ENCODE measurements around the gene SLC2A4RG. TPM values are rescaled to one million over a fixed set of nuclear protein-coding genes. Genes with fewer than 3 reads are reported as not detected.

Gene SLC2A4RG
- total RNA-seq, 4 donors from 2014 or later, result 10.5 to 120 (median 41.0) TPM

GRCh38 chr20:63695424-63696305 lies 43.9 kb upstream of the SLC2A4RG start:
- intact Hi-C loops (cut with DNase I; ENCODE audit: low total_unique reads), result no loop called here
- H3K9me3 ChIP-seq, result no peaks in the 10 kb centered on the region
- DNase-seq, result peak; percentile 16 to 25
- H3K36me3 ChIP-seq, result no peaks in the 10 kb centered on the region
- H3K4me3 ChIP-seq, result no peak overlapping the region
- no peaks in the 10 kb centered on the region for H3K27me3 ChIP-seq
- TF ChIP-seq, protein P1, sequence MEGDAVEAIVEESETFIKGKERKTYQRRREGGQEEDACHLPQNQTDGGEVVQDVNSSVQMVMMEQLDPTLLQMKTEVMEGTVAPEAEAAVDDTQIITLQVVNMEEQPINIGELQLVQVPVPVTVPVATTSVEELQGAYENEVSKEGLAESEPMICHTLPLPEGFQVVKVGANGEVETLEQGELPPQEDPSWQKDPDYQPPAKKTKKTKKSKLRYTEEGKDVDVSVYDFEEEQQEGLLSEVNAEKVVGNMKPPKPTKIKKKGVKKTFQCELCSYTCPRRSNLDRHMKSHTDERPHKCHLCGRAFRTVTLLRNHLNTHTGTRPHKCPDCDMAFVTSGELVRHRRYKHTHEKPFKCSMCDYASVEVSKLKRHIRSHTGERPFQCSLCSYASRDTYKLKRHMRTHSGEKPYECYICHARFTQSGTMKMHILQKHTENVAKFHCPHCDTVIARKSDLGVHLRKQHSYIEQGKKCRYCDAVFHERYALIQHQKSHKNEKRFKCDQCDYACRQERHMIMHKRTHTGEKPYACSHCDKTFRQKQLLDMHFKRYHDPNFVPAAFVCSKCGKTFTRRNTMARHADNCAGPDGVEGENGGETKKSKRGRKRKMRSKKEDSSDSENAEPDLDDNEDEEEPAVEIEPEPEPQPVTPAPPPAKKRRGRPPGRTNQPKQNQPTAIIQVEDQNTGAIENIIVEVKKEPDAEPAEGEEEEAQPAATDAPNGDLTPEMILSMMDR (IDR thresholded peaks at IDR 0.05), result no peak
- no peak for TF ChIP-seq POLR2A (IDR thresholded peaks at IDR 0.05)
- peaks cover 0 to 8% of the 10 kb centered on the region in 2 donors for H3K4me1 ChIP-seq
- H3K27ac ChIP-seq, result no peak overlapping the region

- no peak for DNase-seq
- H3K4me1 ChIP-seq, result peaks cover 0 to 8% of the 10 kb centered on the region in 2 donors
- no peaks in the 10 kb centered on the region for H3K9me3 ChIP-seq
- no peak overlapping the region for H3K27ac ChIP-seq
- intact Hi-C loops (cut with DNase I; ENCODE audit: low total_unique reads), result no loop called here
- H3K27me3 ChIP-seq, result no peaks in the 10 kb centered on the region
- no peak overlapping the region for H3K4me3 ChIP-seq
- TF ChIP-seq, protein P1 (IDR thresholded peaks at IDR 0.05), result no peak
- no peak for TF ChIP-seq POLR2A (IDR thresholded peaks at IDR 0.05)
- no peaks in the 10 kb centered on the region for H3K36me3 ChIP-seq
Observed at GRCh38 chr20:63696306-63696627, 43.3 kb upstream of the SLC2A4RG start.

DNA sequence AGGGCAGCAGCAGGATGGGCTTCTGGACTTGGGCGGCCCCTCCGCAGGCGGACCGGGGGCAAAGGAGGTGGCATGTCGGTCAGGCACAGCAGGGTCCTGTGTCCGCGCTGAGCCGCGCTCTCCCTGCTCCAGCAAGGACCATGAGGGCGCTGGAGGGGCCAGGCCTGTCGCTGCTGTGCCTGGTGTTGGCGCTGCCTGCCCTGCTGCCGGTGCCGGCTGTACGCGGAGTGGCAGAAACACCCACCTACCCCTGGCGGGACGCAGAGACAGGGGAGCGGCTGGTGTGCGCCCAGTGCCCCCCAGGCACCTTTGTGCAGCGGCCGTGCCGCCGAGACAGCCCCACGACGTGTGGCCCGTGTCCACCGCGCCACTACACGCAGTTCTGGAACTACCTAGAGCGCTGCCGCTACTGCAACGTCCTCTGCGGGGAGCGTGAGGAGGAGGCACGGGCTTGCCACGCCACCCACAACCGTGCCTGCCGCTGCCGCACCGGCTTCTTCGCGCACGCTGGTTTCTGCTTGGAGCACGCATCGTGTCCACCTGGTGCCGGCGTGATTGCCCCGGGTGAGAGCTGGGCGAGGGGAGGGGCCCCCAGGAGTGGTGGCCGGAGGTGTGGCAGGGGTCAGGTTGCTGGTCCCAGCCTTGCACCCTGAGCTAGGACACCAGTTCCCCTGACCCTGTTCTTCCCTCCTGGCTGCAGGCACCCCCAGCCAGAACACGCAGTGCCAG lies 42.8 kb upstream of the SLC2A4RG start, which contains the start of gene TNFRSF6B:
TSS of gene TNFRSF6B (plus strand) at position 25 of the 729 bp plus-strand sequence. CDS start at position 141, 116 bp downstream.
- peak in 1 of 2 donors; percentile 22 for DNase-seq
- Histone ChIP-seq H3K4me3 (no peak within 1 kb of the TSS), H3K4me1 (peaks cover 0 to 8% of the 10 kb centered on the region in 2 donors), H3K27me3 (no peaks in the 10 kb centered on the region), H3K36me3 (no peaks in the 10 kb centered on the region), H3K9me3 (no peaks in the 10 kb centered on the region), H3K27ac (no peak within 1 kb of the TSS)
- TF ChIP-seq, protein P1 (IDR thresholded peaks at IDR 0.05), result no peak
- TF ChIP-seq POLR2A (IDR thresholded peaks at IDR 0.05), result no peak
- intact Hi-C loops (cut with DNase I; ENCODE audit: low total_unique reads), result no loop called here

- Histone ChIP-seq H3K4me1 (peaks cover 0 to 8% of the 10 kb centered on the region in 2 donors), H3K36me3 (no peaks in the 10 kb centered on the region), H3K27ac (no peak overlapping the region), H3K9me3 (no peaks in the 10 kb centered on the region), H3K27me3 (no peaks in the 10 kb centered on the region), H3K4me3 (no peak overlapping the region)
- DNase-seq, result peak; percentile 20 to 27
- no peak for TF ChIP-seq POLR2A (IDR thresholded peaks at IDR 0.05)
- TF ChIP-seq, protein P1 (IDR thresholded peaks at IDR 0.05), result no peak
- intact Hi-C loops (cut with DNase I; ENCODE audit: low total_unique reads), result no loop called here
Observed at GRCh38 chr20:63697357-63697867, 42.2 kb upstream of the SLC2A4RG start.
